RKO (cell line): ENCODE data around the gene NINJ1.
"Not testable (repeated sequence)": the region's sequence is repeated elsewhere in the genome, so short reads cannot be mapped to it uniquely, and the experiment has no call there.

Experiments
- DNase-seq: peaks from one replicate; pipeline ENCODE4 v3.0.0-alpha.2; 2016; ENCODE audit warnings: low spot score

The NINJ1 gene

DNA sequence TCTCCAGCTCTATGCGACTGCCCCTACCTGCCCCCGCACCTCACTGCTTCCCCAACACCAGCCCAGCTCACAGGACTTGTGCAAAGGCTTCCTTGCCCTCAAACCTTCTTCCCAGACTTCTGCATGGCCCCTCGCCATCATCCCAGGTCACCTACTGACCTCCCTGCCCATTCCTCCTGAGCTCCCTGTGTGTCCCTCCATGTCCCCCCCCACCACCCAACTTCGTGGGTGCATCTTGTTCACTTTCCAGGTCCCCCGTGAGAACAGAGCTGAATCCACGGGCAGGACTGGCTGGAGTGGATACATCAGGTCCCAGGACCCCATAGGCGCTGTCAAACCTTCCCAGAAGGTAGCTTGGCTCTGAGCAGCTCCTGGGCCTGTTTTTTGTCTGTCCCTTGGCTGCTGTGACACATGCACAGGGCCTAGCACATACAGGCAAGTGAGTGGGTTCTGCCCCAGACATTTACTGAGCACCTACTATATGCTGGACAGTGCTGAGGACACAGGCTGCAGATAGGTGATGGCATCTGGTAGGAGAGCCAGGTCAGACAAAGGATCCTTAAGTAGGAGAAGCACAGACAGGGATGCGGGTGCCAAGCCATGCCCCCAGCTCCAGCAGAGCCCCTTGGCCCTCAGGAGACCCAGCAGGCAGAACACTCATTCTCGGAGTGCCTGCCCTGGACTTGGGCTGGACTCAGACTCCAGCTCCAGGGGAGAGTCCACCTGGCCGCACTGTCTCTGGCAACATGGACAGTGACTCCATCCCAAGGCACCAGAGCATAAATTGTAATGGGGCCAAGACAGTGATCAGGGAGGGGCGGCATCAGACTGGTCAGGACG is 15.0 kb downstream of the NINJ1 start:
- DNase-seq, result no peak

DNA sequence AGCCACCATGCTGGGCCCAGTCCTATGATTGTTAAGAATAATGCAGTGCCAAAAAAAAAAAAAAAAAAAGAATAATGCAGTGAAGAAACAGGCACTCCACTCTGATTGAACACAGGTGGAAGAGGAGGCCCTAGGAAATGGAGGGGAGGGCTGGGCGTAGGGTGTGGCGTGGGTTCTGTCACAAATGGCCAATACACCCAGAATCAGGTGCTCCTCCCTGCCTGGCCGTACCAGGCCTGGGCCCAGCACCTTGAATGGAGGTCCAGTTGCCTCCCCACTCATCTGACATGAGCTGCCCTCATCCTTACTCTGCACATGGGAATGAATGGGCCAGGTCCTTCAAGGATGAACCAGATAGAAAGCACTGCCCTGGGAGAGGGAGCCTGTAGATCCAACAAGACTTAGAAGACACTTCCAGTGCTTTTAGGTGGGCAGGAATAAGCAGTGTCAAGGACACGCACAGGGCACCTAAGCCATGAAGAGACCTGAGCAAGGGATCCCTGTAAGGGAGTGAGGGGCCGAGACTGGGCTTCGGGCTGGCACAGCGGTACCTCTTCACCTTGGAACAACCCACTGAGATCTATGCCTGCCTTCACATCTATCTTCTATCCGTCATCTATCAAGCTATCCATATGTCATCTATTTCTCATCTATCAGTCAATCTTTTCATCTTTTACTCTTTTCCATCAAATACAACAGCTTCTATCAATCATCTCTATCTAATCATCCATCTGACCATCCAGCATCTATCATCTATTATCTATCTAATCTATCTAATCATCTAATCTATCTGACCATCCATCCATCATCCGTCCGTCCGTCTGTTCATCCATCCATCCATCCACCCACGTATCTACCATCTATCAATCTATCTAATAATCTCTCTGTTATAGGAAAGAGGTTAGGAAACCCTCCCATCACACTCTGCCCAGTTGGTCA is 15.9 kb downstream of the NINJ1 start:
- no peak for DNase-seq

DNA sequence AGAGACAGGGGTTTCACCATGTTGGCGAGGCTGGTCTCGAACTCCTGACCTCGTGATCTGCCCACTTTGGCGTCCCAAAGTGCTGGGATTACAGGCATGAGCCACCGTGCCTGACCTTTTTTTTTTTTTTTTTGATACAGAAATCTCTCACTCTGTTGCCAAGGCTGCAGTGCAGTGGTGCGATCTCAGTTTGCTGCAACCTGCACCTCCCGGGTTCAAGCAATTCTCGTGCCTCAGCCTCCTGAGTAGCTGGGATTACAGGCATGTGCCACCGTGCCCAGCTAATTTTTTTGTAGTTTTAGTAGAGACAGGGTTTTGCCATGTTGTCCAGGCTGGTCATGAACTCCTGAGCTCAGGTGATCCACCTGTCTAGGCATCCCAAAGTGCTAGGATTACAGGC is 16.5 kb downstream of the NINJ1 start:
- not testable (repeated sequence) for DNase-seq

DNA sequence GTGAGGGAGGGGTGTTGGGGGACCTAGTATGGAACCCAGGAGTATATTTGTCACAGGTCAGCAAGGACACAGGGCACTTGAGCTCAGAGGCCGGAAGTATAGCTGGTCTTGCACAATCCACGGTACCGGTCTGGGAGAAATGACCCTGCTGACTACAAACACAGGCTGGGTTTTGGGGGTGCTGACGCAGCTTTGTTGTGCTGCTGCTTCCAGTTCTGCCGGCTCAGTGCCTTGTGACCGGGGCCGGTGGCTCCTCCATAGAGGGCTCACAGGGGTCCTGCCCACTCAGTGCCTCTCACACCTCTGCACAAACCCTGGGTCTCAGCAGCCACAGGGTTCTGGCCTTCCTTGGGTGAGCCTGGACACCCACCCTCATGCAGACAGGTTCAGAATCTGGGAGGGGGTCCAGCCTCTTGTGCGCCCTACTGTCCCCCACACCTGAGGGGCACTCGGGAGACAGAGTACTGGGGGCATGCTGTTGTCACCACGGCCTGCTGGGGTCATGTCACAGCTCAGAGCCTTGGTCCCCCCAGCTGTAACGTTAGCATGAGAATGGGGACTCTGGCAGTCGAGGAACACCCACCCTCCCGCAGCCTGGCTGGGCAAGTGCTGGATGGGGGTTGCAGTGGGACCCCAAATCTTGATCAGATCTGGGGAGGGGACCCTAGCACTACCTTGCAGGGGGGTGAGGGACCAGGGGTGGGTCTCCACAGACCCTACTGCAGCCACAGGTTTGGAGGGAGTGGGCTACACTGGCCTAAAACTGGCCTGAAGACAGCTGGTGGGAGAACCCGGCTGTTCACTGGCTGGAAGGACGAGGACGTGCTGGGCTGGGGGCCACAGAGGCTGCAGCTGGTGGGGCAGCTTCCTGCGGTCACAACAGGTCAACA is 17.7 kb downstream of the NINJ1 start:
- peak; percentile 62 for DNase-seq

DNA sequence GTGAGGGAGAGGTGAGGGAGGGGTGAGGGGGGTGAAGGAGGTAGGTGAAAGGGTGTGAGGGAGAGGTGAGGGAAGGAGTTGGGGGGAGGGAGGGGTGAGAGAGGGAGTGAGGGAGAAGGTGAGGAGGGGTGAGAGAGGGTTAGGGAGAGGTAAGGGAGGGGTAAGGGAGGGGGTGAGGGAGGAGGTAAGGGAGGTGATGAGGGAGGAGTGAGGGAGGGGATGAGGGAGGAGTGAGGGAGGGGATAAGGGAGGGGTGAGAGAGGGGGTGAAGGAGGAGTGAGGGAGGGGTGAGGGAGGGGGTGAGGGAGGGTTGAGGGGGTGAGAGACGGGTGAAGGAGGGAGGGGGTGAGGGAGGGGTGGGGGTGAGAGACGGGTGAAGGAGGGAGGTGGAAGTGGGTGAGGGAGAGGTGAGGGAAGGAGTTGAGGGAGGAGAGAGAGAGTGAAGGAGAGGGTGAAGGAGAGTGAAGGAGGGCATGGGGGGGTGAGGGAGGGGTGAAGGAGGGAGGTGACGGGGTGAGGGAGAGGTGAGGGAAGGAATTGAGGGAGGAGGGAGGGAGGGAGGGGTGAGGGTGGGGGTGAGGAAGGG is 18.5 kb downstream of the NINJ1 start:
- DNase-seq, result no peak

DNA sequence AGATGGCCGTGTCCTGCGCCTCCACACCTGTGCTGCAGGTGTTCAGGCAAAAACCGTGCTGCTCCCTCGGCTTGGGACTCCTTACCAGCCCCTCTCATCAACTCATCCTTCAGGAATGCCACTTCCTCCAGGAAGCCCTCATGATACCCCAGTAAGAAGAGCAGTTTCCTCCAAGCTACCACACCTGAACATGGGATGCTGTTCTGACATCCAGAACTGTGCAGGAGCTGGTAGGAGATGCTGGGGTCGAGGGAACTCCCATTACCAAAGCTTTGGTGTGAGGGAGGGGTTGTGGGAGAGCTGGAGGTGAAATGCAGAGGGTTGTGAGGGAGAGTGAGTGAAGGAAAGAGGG is 19.1 kb downstream of the NINJ1 start:
- DNase-seq, result no peak

DNA sequence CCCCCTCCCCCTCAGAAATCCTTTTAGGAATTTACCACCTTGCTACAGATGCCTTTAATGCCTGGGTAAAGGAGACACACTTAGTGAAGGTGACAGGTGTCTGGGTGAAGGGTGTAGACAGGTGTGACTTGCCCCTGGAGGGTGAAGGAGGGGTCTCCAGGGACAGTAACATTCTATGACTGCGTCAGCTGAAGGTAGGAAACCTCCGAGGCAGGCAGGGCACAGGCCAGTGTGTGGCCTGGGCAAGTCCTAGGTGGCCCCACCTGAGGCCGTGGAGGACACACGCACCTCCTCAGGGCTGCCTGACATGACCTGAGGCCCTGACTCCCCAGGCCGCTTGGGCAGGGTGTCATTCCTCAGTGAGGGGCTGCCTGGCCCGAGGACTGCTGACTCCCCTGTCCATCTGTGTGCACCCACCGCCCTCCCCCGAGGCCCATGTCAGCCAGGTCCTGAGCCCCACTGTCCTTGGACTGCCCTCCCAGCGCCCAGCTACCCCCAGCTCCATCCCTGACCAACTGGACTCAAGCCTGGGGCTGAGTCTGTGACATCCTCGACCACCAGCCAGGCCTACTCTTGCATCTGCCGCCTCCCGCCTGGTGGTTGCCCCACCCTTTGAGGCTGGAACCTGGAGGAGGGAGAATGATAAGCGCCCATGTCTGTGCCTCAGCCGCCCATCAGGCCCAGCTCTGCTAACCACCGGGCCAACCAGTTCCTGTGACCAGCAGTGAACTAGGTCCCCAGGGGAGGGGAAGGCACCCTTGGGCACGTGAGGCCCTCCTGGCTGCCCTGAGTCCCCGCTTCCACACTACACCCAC is 19.7 kb downstream of the NINJ1 start:
- DNase-seq, result no peak

DNA sequence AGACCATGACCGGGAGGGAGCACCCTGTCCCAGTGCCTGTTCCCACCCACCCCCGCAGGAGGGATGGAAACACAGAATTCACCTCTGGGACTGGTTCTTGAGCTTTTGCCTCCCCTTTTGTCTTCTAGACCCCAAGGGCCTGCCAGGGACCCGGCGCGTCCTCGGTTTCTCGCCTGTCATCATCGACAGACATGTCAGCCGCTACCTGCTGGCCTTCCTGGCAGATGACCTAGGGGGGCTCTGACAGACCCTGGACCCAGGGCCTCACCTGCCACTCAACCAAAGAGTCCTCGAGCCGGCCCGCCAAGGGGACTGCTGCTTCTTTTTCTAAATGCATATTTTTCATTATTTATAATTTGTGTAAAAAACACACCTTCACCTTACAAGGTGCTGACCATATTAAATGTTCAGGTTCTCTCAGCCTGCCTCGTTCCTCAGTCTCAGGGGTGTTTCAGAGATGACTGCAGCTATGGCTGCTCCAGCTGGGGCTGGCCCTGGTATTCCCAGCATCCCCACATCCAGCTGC is 21.1 kb downstream of the NINJ1 start:
- DNase-seq, result no peak

DNA sequence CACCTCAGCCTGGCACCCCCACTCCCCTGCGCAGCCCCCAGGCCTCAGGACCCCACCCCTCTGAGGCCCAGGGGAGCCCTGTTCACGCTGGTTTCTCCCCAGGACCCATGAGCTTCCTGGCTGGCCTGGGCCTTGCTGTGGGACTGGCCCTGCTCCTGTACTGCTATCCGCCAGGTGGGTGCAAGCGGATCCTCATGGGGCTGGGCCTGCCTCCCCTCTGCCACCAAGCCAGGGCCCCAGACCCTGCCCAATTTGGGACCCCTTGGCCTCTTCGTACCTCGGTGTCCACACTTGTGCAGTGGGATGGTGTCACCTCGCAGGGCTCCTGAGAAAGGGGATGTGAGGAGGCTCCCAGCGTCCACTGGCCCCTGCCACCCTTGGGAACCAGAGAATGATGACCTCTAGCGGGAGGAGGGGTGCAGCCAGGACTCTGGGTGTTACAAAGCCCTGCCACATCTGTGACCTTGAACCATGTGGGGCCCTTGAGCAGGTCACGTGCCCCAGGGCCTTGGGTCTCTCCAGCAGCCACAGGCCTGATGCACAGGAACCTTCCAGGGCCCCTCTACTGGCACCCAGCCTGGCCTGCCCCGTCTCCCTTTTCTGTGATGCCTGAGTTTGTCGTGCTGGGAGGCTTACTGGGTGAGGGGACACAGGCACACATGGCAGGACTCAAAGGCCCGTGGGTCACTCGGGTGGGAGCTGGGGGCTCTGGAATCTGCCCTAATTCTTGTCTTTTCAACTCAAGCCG is 21.8 kb downstream of the NINJ1 start:
- DNase-seq, result no peak

DNA sequence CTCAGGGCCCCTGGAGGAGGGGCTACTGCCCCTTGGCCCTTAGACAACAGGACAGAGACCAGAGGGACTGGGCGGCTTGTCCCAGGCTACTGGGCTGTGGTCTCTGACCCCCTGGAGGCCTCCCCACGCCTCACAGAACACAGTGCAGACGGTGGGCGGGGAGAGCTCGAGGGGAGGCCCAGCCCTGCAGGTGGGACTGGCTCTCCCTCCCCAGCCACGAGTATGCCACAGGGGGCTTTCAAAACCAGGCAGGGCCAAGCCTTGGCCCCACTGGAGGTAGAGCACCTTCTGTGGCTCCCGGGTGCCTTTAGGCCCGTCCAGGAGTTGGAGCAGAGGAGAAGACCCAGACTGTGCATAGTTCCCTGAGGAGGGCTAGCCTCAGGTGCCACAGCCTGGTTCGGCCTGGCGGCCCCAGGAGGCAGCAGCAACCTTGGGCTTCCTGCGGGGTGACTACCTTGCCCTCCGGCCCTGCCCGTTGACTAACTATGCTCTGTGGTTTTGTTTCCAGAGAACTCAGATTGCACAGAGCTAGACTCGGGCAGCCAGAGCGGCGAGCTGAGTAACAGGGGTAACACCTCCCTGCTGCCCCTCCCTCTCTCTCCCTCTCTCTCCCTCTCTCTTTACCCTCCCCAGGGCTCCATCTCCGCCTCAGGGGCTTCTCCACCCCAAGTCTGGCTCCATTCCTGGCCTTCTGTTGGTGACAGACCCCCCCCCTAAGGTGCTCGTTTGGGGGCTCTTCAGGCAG is 22.5 kb downstream of the NINJ1 start:
- no peak for DNase-seq

DNA sequence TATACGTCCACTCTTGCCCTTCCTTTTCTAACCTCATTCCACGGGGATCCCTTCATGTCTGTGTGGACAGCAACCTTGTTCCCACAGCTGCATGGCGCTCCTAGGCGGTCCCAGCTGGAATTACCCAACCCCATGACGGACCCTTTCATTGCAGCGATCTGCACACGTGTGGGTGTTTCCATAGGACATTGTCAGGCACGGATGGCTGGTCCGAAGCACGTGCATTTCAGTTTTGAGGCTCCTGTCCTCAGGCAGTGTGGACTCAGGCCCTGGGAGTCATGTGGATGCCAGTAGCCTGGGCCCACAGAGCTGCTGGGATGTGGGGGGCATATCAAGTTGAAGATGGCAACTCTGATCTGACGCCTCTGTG is 23.1 kb downstream of the NINJ1 start:
- DNase-seq, result no peak

DNA sequence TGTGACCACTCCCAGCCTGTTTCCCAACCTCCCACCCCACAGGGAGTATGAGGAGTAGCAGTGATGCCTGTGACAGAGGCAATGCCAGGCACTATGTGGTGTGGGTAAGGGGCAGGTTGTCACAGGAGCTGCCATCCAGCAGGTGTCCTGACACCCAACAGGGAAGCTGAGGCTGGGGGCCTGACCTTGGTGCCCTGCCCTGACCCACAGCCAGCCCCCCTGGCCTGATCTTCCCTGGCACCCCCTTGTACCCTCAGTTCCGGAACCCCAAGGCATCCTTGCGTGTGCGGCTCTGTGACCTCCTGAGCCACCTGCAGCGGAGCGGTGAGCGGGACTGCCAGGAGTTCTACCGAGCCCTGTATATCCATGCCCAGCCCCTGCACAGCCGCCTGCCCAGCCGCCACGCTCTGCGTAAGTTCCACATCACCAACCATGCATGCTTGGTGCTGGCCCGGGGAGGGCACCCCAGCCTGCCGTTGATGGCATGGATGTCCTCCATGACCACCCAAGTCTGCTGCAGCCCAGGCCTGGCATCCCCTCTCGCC is 23.7 kb downstream of the NINJ1 start:
- no peak for DNase-seq

DNA sequence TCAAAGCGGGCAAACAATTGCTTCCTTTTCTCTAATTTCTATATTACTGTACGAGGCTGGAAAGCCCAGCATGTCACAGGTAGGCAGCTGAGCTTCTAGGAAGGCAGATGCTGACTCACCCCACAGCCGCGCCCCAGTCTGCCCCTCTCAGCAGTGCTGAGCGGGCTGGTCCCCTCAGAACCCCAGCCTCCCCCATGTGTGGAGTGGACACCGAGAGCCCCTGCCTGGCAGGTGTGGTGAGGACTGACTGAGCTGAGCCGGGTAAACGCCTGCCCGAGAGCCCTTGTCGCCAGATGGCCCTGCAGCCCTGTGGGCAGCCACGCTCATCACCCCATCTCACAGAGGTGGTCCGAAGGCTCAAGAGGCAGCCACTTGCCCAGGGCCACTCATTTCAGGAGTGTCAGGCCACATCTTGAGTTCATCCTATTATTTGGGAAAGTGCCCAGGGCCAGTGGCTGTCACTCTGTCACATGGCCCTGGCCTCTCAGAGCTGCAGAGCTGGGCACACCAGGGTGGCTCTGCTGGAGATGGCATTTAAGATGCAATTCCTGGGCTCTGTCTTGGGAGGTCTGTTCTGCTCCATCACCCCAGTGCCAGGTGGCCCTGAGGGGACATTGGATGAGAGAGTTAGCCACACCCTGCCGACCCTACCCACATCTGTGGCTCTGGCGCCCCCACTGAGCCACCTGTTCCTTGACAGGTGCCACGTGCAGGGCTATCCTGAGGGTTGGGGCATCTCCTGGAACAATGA is 25.6 kb downstream of the NINJ1 start:
- DNase-seq, result no peak

DNA sequence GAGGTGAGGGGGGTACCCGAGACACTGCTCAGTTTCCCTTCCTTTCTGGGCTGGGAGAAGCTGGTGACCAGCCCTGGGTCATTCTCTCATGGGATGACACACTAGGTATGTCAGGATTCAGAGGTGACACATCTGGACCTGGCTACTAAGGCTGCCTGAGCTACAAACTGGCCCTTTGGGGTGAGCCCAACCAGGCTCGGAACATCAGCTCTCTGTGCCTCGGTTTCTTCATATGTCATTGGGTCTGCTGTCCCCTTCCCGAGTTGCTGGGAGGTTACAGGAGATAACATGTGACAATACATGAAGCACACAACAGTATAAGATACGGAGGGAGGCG is 26.3 kb downstream of the NINJ1 start:
- DNase-seq, result no peak

DNA sequence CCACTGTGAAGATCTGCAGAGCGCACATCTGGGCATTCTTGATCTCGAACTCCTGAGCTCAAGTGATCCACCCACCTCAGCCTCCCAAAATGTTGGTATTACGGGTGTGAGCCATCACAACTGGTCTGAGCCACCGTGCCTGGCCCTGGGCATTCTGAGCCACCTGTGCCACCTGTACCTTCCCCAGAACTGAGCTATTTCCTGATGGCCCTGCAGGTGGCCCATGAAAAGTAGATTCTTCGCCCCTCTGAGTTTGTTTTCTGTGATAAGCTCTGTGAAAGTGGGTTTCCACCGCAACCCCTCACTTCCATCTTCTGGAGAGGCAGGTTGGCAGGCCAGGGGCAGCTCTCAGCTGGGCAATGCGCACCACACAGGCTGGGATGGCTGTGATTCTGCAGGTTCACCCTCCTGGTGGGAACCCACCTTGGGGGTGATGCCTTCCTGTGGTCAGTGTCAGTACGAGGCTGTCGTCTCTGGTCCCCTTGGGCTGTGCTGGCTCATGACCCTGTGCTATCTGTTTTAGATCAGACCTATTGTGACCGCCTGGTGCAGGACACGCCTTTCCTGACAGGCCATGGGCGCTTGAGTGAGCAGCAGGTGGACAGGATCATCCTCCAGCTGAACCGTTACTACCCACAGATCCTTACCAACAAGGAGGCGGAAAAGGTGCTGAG is 26.8 kb downstream of the NINJ1 start:
- DNase-seq, result no peak

DNA sequence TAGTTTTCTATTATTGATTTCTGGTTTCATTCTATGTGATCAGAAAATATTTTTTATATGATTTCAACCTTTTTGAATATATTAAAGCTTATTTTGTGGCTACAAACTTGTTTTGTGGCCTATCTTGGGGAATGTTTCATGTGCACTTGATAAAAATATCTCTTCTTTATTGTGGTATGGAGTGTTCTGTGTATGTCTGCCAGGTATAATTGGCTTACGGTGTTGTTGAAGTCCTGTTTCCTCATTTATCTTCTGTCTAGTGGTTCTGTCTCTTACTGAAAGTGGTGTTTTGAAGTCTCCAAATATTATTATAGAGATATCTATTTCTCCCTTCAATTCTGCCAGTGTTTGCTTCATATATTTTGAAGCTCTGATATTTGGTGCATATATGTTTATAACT is 28.4 kb downstream of the NINJ1 start:
- no peak for DNase-seq

DNA sequence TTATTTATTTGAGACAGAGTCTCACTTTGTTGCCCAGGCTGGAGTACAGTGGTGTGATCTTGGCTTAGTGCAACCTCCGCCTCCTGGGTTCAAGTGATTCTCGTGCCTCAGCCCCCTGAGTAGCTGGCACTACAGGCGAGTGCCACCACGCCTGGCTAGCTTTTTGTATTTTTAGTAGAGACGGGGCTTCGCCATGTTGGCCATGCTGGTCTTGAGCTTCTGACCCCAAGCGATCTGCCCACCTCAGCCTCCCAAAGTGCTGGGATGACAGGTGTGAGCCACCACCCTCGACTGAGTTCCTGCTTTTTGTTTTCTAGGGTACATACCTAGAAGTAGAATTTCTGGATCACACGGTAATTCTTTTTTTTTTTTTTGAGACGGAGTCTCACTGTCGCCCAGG is 33.0 kb downstream of the NINJ1 start:
- DNase-seq, result not testable (repeated sequence)

DNA sequence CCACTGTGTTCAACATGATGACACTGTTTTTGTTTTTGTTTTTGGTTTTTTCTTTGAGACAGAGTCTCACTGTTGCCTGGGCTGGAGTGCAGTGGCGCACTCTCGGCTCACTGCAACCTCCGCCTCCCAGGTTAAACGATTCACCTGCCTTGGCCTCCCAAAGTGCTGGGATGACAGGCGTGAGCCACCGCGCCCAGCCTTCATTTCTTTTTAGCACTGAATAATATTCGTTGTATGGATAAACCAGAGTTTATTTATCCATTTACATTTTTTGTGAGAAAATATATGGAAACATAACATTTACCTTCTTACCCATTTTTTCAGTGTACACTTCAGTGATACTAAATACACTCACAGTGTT is 33.8 kb downstream of the NINJ1 start:
- DNase-seq, result no peak
